Neural cell (in vitro differentiated cells): Measurements from ENCODE around the gene SCG5. TPM values are rescaled to one million over a fixed set of nuclear protein-coding genes. Genes with fewer than 3 reads are reported as not detected.

Experiments used
- H2AFZ ChIP-seq: fragments of 200-600, 300-800 bp; sonication (generic), shearing (Covaris generic); 2 replicates; pipeline ENCODE4 v1.6.0; 2014; ENCODE audit warnings: low read depth, mild to moderate bottlenecking, antibody characterized with exemption, low read length, moderate library complexity
- H3F3A ChIP-seq: fragments of 200-600 bp; shearing (Covaris generic); 2 replicates; pipeline ENCODE4 v1.6.1; 2016; ENCODE audit warnings: mild to moderate bottlenecking, moderate library complexity, mixed read lengths, antibody characterized with exemption, low read length; ENCODE audit not compliant: insufficient read depth, poor library complexity, severe bottlenecking
- H3K27ac ChIP-seq: fragments of 200-600, 300-800 bp; sonication (generic), shearing (Covaris generic); 2 replicates; pipeline ENCODE4 v1.5.1; 2014; ENCODE audit warnings: mild to moderate bottlenecking, low read length, moderate library complexity
- H3K27me3 ChIP-seq: fragments of 300-800, 200-600 bp; sonication (generic), shearing (Covaris generic); 2 replicates; pipeline ENCODE4 v1.6.0; 2014; ENCODE audit warnings: mild to moderate bottlenecking, low read depth, low read length, moderate library complexity; ENCODE audit not compliant: insufficient read depth
- H3K36me3 ChIP-seq: fragments of 300-800, 200-600 bp; sonication (generic), shearing (Covaris generic); 2 replicates; pipeline ENCODE4 v1.5.1; 2014; ENCODE audit warnings: mild to moderate bottlenecking, antibody characterized with exemption, low read length, moderate library complexity; ENCODE audit not compliant: insufficient read depth
- H3K4me2 ChIP-seq: fragments of 300-800, 200-600 bp; sonication (generic), shearing (Covaris generic); 2 replicates; pipeline ENCODE4 v1.6.0; 2014; ENCODE audit warnings: mild to moderate bottlenecking, low read length
- H3K4me3 ChIP-seq: fragments of 300-800, 200-600 bp; sonication (generic), shearing (Covaris generic); 2 replicates; pipeline ENCODE4 v1.5.1; 2014; ENCODE audit warnings: mild to moderate bottlenecking, low read length, moderate library complexity
- H3K79me2 ChIP-seq: fragments of 200-600 bp; shearing (Covaris generic); replicated peaks from 2 replicates; pipeline ENCODE4 v1.6.0; 2014; ENCODE audit warnings: mild to moderate bottlenecking, low read length, moderate library complexity; ENCODE audit not compliant: insufficient read depth
- H3K9ac ChIP-seq: fragments of 300-800, 200-600 bp; sonication (generic), shearing (Covaris generic); 2 replicates; pipeline ENCODE4 v1.6.1; 2016; ENCODE audit warnings: mild to moderate bottlenecking, low read length, mixed read lengths
- H3K9me2 ChIP-seq: fragments of 200-600 bp; shearing (Covaris generic); 2 replicates; pipeline ENCODE4 v1.6.1; 2016; ENCODE audit warnings: mild to moderate bottlenecking, low read length, mixed read lengths; ENCODE audit not compliant: insufficient read depth
- H3K9me3 ChIP-seq: fragments of 200-600, 300-800 bp; sonication (generic), shearing (Covaris generic); 2 replicates; pipeline ENCODE4 v1.6.1; 2016; ENCODE audit warnings: mild to moderate bottlenecking, mixed run types, low read length, moderate library complexity, mixed read lengths
- H4K20me1 ChIP-seq: fragments of 200-600 bp; shearing (Covaris generic); 2 replicates; pipeline ENCODE4 v1.6.1; 2016; ENCODE audit warnings: mild to moderate bottlenecking, mixed run types; ENCODE audit not compliant: insufficient read depth
- CTCF ChIP-seq: fragments of 450-650 bp; IDR thresholded peaks from 2 replicates; pipeline ENCODE4 v1.5.1; 2014; ENCODE audit warnings: antibody characterized with exemption, mild to moderate bottlenecking, moderate library complexity; ENCODE audit not compliant: poor library complexity, severe bottlenecking
- EP300 ChIP-seq: fragments of 450-650 bp; conservative IDR thresholded peaks from 2 replicates; pipeline ENCODE4 v1.6.1; 2014; ENCODE audit warnings: antibody characterized with exemption, mild to moderate bottlenecking, moderate library complexity; ENCODE audit not compliant: poor library complexity, severe bottlenecking
- EZH2 ChIP-seq: fragments of 200-600, 300-800 bp; shearing (Covaris generic), sonication (generic); IDR thresholded peaks from 2 replicates; pipeline ENCODE4 v1.6.1; 2014; ENCODE audit warnings: antibody characterized with exemption, low read length, borderline replicate concordance, mild to moderate bottlenecking; ENCODE audit not compliant: insufficient read depth, poor library complexity, severe bottlenecking
- MXI1 ChIP-seq: fragments of 450-650 bp; conservative IDR thresholded peaks from 2 replicates; pipeline ENCODE4 v1.6.1; 2014; ENCODE audit warnings: antibody characterized with exemption, mild to moderate bottlenecking; ENCODE audit not compliant: poor library complexity, severe bottlenecking
- POLR2AphosphoS5 ChIP-seq: IDR thresholded peaks from 2 replicates; pipeline ENCODE4 v1.6.1; 2012
- RAD21 ChIP-seq: fragments of 450-650 bp; conservative IDR thresholded peaks from 2 replicates; pipeline ENCODE4 v1.6.1; 2014; ENCODE audit warnings: antibody characterized with exemption, mild to moderate bottlenecking, moderate library complexity
- SMC3 ChIP-seq: fragments of 450-650 bp; conservative IDR thresholded peaks from 2 replicates; pipeline ENCODE4 v1.6.1; 2014; ENCODE audit warnings: antibody characterized with exemption, mild to moderate bottlenecking, moderate library complexity; ENCODE audit not compliant: poor library complexity
- TAF1 ChIP-seq: IDR thresholded peaks from 2 replicates; pipeline ENCODE4 v1.6.1; 2012; ENCODE audit warnings: low read depth
- polyA plus RNA-seq: library from polyadenylated mRNA; depleted of rRNA; stranded (reverse); fragments of >200 nt; gene quantifications from 2 replicates; pipeline ENCODE4 v1.2.3, GENCODE V29; 2014
- TF ChIP-seq, protein P1 (sequence below): IDR thresholded peaks from 2 replicates; pipeline ENCODE4 v1.6.1; 2012; ENCODE audit warnings: borderline replicate concordance

The SCG5 gene
- polyA plus RNA-seq, 1 donor from 2014 or later: 116 TPM

- H3K4me3 ChIP-seq: no peak overlapping the region
- H3K9me3 ChIP-seq: peaks cover 4% of the 10 kb centered on the region
- H3K4me2 ChIP-seq: no peak overlapping the region
- H2AFZ ChIP-seq: no peak overlapping the region
- H3K27ac ChIP-seq: no peak overlapping the region
- TF ChIP-seq MXI1 (no peak), CTCF (no peak), SMC3 (no peak), EZH2 (no peak), TAF1 (no peak), EP300 (no peak), RAD21 (no peak), POLR2AphosphoS5 (no peak)
- TF ChIP-seq, protein P1, sequence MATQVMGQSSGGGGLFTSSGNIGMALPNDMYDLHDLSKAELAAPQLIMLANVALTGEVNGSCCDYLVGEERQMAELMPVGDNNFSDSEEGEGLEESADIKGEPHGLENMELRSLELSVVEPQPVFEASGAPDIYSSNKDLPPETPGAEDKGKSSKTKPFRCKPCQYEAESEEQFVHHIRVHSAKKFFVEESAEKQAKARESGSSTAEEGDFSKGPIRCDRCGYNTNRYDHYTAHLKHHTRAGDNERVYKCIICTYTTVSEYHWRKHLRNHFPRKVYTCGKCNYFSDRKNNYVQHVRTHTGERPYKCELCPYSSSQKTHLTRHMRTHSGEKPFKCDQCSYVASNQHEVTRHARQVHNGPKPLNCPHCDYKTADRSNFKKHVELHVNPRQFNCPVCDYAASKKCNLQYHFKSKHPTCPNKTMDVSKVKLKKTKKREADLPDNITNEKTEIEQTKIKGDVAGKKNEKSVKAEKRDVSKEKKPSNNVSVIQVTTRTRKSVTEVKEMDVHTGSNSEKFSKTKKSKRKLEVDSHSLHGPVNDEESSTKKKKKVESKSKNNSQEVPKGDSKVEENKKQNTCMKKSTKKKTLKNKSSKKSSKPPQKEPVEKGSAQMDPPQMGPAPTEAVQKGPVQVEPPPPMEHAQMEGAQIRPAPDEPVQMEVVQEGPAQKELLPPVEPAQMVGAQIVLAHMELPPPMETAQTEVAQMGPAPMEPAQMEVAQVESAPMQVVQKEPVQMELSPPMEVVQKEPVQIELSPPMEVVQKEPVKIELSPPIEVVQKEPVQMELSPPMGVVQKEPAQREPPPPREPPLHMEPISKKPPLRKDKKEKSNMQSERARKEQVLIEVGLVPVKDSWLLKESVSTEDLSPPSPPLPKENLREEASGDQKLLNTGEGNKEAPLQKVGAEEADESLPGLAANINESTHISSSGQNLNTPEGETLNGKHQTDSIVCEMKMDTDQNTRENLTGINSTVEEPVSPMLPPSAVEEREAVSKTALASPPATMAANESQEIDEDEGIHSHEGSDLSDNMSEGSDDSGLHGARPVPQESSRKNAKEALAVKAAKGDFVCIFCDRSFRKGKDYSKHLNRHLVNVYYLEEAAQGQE: no peak
- no peaks in the 10 kb centered on the region for H3K9me2 ChIP-seq
- no peaks in the 10 kb centered on the region for H3K36me3 ChIP-seq
- no peaks in the 10 kb centered on the region for H4K20me1 ChIP-seq
- H3K79me2 ChIP-seq: no peaks in the 10 kb centered on the region
- H3K9ac ChIP-seq: no peak overlapping the region
- H3K27me3 ChIP-seq: no peaks in the 10 kb centered on the region
- H3F3A ChIP-seq: no peaks in the 10 kb centered on the region
These were observed 98.1 kb downstream of the SCG5 start for GRCh38 chr15:32739522-32740063.

- H3K9ac ChIP-seq: no peak overlapping the region
- H3K9me2 ChIP-seq: no peaks in the 10 kb centered on the region
- no peak overlapping the region for H2AFZ ChIP-seq
- H3F3A ChIP-seq: no peaks in the 10 kb centered on the region
- H4K20me1 ChIP-seq: no peaks in the 10 kb centered on the region
- no peak overlapping the region for H3K4me3 ChIP-seq
- no peaks in the 10 kb centered on the region for H3K36me3 ChIP-seq
- no peak overlapping the region for H3K4me2 ChIP-seq
- TF ChIP-seq POLR2AphosphoS5 (no peak), EZH2 (no peak), SMC3 (no peak), CTCF (no peak), EP300 (no peak), TAF1 (no peak), RAD21 (no peak), MXI1 (no peak)
- TF ChIP-seq, protein P1: no peak
- no peaks in the 10 kb centered on the region for H3K79me2 ChIP-seq
- peaks cover 4% of the 10 kb centered on the region for H3K9me3 ChIP-seq
- no peak overlapping the region for H3K27ac ChIP-seq
- no peaks in the 10 kb centered on the region for H3K27me3 ChIP-seq
These were observed 102.1 kb downstream of the SCG5 start for GRCh38 chr15:32743411-32744140.
